Fibroblast of the aortic adventitia (primary cell): ENCODE results near the gene NUDT2. TPM values are rescaled to one million over a fixed set of nuclear protein-coding genes. Genes with fewer than 3 reads are reported as not detected.

Experiments used
- DNase-seq: peaks from one replicate; pipeline ENCODE4 v3.0.0-alpha.2; 2010; ENCODE audit warnings: low read depth
- H3K4me3 ChIP-seq: 2 replicates; pipeline ENCODE4 v1.5.1; 2011; ENCODE audit warnings: low read depth, mild to moderate bottlenecking, control low read depth, low read length, moderate library complexity
- CTCF ChIP-seq: IDR thresholded peaks from 2 replicates; pipeline ENCODE4 v1.5.1; 2011; ENCODE audit warnings: mild to moderate bottlenecking, low read length, control low read depth, inconsistent platforms; ENCODE audit not compliant: insufficient read depth
- small RNA-seq: library from RNA; depleted of rRNA; stranded (forward); fragments of <200 nt; gene quantifications from one replicate; pipeline ENCODE3, GENCODE V24; 2012
- total RNA-seq: library from RNA; depleted of rRNA; stranded (reverse); fragments of >200 nt; gene quantifications from 2 replicates; pipeline ENCODE4 v1.2.3, GENCODE V29; 2012; ENCODE audit warnings: low replicate concordance

The NUDT2 gene
- total RNA-seq, 1 donor: 22.0 TPM

- H3K4me3 ChIP-seq: no peak overlapping the region
- TF ChIP-seq CTCF: no peak
- no peak for DNase-seq
Measured at GRCh38 chr9:34385561-34386230, 56.3 kb downstream of the NUDT2 start.

DNA sequence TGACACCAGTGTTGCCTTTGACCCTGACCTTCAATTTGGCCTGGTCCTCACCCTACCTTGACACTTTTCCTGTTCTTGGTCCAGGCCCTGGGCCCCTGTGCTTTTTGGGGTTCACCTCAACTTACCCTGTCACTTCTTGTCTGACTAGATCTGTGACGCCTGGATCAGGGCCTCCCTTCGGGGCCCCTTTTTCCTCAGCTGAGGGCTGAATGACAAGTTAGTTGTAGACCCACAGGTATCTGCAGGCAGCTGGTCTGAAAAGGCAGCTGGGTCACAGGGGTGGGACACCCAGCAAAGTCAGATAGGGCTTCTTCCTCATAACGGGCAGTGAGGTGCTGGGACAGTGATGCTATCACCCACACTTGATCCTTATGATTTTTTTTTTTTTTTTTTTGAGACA is 57.3 kb downstream of the NUDT2 start:
- TF ChIP-seq CTCF: no peak
- no peak overlapping the region for H3K4me3 ChIP-seq
- no peak for DNase-seq

DNA sequence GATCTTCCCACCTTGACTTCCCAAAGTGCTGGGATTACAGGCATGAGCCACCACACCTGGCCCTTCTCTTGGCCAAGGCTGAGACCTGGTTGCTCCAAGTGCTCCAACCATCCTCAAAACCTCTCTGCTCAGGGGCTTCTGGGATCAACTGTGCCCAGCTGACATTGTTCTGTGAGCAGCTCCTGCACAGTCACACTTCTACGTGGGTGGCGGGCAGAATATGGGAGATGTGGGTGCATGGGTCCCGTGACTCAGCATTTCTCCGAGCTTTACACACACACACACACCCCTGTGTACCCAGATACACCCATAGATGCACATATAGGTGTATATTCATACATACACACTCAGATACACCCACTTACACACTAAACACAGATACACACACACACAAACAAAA is 57.9 kb downstream of the NUDT2 start:
- H3K4me3 ChIP-seq: no peak overlapping the region
- no peak for DNase-seq
- no peak for TF ChIP-seq CTCF

GRCh38 chr9:34392511-34392910 is 63.1 kb downstream of the NUDT2 start:
- no peak for TF ChIP-seq CTCF
- DNase-seq: no peak
- H3K4me3 ChIP-seq: no peak overlapping the region

Small RNAs within 50 kb of the gene (small RNA-seq; reads per million reads assigned to genes)
- gene RF00019: not detected
- gene RNU2-50P: not detected

Other genes with a start within 250 kb of the NUDT2 start
- 7.6 and 25.9 TPM in 2 replicates for gene DCAF12, start 202.9 kb upstream of the NUDT2 start, total RNA-seq
- 27.5 and 57.1 TPM in 2 replicates for gene UBAP1, start 150.5 kb upstream of the NUDT2 start, total RNA-seq
- 0.74 and 8.2 TPM in 2 replicates for gene KIF24, start 301 bp upstream of the NUDT2 start, total RNA-seq
- 0.90 and 1.3 TPM in 2 replicates for gene MYORG, start 47.3 kb downstream of the NUDT2 start, total RNA-seq
- gene FAM219A, start 129.0 kb downstream of the NUDT2 start, total RNA-seq: 6.1 and 7.0 TPM in 2 replicates
- gene DNAI1, start 129.2 kb downstream of the NUDT2 start, total RNA-seq: 1.1 TPM in 1 of 2 replicates, not detected in the other
- gene ENHO, start 193.4 kb downstream of the NUDT2 start, total RNA-seq: not detected in 2 replicates